Type B pancreatic cell (in vitro differentiated cells): Measurements from ENCODE around the gene COX20. TPM values are rescaled to one million over a fixed set of nuclear protein-coding genes. Genes with fewer than 3 reads are reported as not detected.

Experiments used
- DNase-seq: peaks from one replicate; pipeline ENCODE4 v3.0.0; 2021; ENCODE audit warnings: mixed read lengths; ENCODE audit not compliant: unreplicated experiment; ENCODE audit errors: extremely low spot score
- H3K27ac Mint-ChIP-seq: 2 replicates; pipeline ENCODE4 v1.8.0; 2021; ENCODE audit warnings: mild to moderate bottlenecking, mixed read lengths
- H3K27me3 Mint-ChIP-seq: 2 replicates; pipeline ENCODE4 v1.8.0; 2021; ENCODE audit warnings: mixed read lengths
- H3K36me3 Mint-ChIP-seq: 2 replicates; pipeline ENCODE4 v1.8.0; 2021; ENCODE audit warnings: mixed read lengths
- H3K4me1 Mint-ChIP-seq: one replicate; pipeline ENCODE4 v1.8.0; 2021; ENCODE audit warnings: mixed read lengths; ENCODE audit not compliant: unreplicated experiment
- H3K4me3 Mint-ChIP-seq: 2 replicates; pipeline ENCODE4 v1.8.0; 2021; ENCODE audit warnings: mild to moderate bottlenecking, mixed read lengths
- H3K9me3 Mint-ChIP-seq: 2 replicates; pipeline ENCODE4 v1.8.0; 2021; ENCODE audit warnings: mixed read lengths
- total RNA-seq: library from RNA; stranded (reverse); gene quantifications from 2 replicates; pipeline ENCODE4 v1.2.1, GENCODE V29; 2021; ENCODE audit warnings: low replicate concordance
- TF ChIP-seq, protein P1 (sequence below): fragments of 200-600 bp; sonication (generic); conservative IDR thresholded peaks from 2 replicates; pipeline ENCODE4 v1.5.0; 2021; ENCODE audit warnings: antibody characterized with exemption, mild to moderate bottlenecking

Gene COX20
- total RNA-seq, 1 donor from 2014 or later: 22.7 TPM

- peak overlapping the region; percentile 19 for H3K27ac Mint-ChIP-seq
- no peaks in the 10 kb centered on the region for H3K36me3 Mint-ChIP-seq
- H3K9me3 Mint-ChIP-seq: no peaks in the 10 kb centered on the region
- no peak for DNase-seq
- TF ChIP-seq, protein P1, sequence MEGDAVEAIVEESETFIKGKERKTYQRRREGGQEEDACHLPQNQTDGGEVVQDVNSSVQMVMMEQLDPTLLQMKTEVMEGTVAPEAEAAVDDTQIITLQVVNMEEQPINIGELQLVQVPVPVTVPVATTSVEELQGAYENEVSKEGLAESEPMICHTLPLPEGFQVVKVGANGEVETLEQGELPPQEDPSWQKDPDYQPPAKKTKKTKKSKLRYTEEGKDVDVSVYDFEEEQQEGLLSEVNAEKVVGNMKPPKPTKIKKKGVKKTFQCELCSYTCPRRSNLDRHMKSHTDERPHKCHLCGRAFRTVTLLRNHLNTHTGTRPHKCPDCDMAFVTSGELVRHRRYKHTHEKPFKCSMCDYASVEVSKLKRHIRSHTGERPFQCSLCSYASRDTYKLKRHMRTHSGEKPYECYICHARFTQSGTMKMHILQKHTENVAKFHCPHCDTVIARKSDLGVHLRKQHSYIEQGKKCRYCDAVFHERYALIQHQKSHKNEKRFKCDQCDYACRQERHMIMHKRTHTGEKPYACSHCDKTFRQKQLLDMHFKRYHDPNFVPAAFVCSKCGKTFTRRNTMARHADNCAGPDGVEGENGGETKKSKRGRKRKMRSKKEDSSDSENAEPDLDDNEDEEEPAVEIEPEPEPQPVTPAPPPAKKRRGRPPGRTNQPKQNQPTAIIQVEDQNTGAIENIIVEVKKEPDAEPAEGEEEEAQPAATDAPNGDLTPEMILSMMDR: no peak
- H3K4me1 Mint-ChIP-seq: peaks cover 11% of the 10 kb centered on the region
- H3K27me3 Mint-ChIP-seq: no peaks in the 10 kb centered on the region
- no peak overlapping the region for H3K4me3 Mint-ChIP-seq
These were observed 34.5 kb downstream of the COX20 start for GRCh38 chr1:244869950-244870349.

- Mint-ChIP-seq H3K36me3 (no peaks in the 10 kb centered on the region), H3K4me3 (no peak overlapping the region), H3K27me3 (no peaks in the 10 kb centered on the region), H3K27ac (no peak overlapping the region), H3K9me3 (no peaks in the 10 kb centered on the region), H3K4me1 (no peaks in the 10 kb centered on the region)
- TF ChIP-seq, protein P1: no peak
- no peak for DNase-seq
These were observed 39.6 kb downstream of the COX20 start for GRCh38 chr1:244874974-244875579.

GRCh38 chr1:244876228-244876910, 40.9 kb downstream of the COX20 start:
- H3K27ac Mint-ChIP-seq: no peak overlapping the region
- DNase-seq: no peak
- peaks cover 5% of the 10 kb centered on the region for H3K4me1 Mint-ChIP-seq
- H3K4me3 Mint-ChIP-seq: no peak overlapping the region
- no peaks in the 10 kb centered on the region for H3K36me3 Mint-ChIP-seq
- no peaks in the 10 kb centered on the region for H3K27me3 Mint-ChIP-seq
- TF ChIP-seq, protein P1: no peak
- H3K9me3 Mint-ChIP-seq: no peaks in the 10 kb centered on the region

- Mint-ChIP-seq H3K36me3 (no peaks in the 10 kb centered on the region), H3K27me3 (no peaks in the 10 kb centered on the region), H3K4me1 (peaks cover 11% of the 10 kb centered on the region)
These were observed 43.2 kb downstream of the COX20 start for GRCh38 chr1:244878681-244879080.

DNA sequence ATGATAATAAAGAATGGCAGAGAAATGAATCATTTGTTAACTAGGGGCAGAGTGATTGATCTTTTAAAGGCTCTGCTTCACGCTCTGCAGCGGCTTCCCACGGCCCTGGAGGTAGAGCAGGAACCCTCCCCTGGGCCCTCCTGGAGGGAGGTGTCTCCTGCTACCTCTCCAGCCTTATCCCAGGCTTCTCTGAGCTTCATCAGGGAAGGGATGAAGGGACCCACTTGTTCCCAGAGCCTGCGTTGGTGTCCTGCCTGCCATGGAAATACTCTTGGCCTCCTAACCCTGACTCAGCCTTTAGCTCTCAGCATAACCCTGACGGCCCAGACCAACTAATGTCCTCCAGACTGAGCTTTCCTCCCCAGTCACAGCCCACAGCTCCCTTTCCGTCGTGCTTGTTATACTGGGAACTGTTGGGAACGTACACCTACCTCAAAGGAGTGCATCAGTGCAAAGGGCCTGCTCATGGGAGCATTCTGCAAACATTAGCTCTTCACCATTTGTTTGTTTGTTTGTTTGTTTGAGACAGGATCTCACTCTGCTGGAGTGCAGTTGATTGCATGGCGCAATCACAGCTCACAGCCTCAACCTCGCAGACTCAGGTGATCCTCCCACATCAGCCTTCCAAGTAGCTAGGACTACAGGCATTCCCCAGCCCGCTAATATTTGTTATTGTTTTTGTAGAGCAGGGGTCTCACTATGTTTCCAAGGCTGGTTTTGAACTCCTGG, 46.3 kb downstream of the COX20 start:
- DNase-seq: no peak
- H3K36me3 Mint-ChIP-seq: no peaks in the 10 kb centered on the region
- peaks cover 11% of the 10 kb centered on the region for H3K4me1 Mint-ChIP-seq
- H3K9me3 Mint-ChIP-seq: peaks cover 4% of the 10 kb centered on the region
- no peak overlapping the region for H3K27ac Mint-ChIP-seq
- TF ChIP-seq, protein P1: no peak
- no peaks in the 10 kb centered on the region for H3K27me3 Mint-ChIP-seq
- H3K4me3 Mint-ChIP-seq: no peak overlapping the region

More at GRCh38 chr1:244878681-244879080, 43.2 kb downstream of the COX20 start:
- H3K9me3 Mint-ChIP-seq: no peaks in the 10 kb centered on the region
- H3K4me3 Mint-ChIP-seq: no peak overlapping the region
- no peak for DNase-seq
- H3K27ac Mint-ChIP-seq: no peak overlapping the region
- TF ChIP-seq, protein P1: no peak
